ENCODE data around the gene CNPY2.
"Not testable (repeated sequence)": the region's sequence is repeated elsewhere in the genome, so short reads cannot be mapped to it uniquely, and the experiment has no call there.

The CNPY2 gene

DNA sequence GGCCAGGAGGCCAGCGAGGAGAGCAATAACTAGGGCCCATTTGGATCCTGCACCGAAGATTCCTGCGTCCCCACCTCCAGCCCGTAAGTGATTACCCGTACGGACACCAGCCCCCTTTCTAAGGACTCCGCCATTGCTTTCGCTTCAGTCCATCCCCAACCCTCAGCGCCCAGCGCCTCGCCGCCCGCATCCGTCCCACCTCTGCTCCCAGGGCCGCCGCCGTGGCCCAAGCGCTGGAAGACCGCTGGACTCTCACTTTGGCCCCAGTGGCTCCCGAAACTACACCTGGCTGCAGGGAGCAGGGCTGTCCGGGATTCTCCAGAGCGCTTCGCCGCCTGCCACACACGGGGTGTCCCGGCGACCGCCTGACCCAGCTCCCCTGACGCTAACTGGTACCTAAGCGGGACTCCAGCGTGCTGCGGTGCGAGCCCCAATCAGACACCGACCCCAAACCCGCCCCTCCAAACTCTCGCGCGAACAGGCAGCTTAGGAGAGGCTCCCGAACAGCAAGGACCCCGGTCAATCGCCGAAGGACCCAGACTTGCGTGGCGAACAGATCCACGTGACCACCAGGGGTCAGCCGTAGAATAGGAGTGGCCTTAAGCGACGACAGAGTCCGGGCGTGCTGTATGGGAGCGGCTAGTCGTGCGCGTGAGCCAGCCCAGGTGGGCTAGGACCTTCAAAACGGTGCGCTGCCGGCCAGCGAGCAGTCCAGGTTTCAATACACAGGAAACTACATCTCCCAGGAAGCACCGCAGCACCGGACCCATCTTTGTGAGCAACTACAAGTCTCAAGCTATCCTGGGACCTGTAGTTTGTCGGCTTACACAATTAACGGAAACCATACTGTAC, at the start of gene CNPY2:
CNPY2 (minus strand) TSS at position 367 of the 852 bp plus-strand sequence. CDS start 771 bp downstream, outside the sequence.
- DNase-seq (ENCODE audit: low read depth), result peak; percentile 86

- DNase-seq (ENCODE audit: low read depth), result no peak
Observed at GRCh38 chr12:56362130-56363059, 46.6 kb upstream of the CNPY2 start, which contains the start of gene APOF. Gene APOF, minus strand, starts transcription at chr12:56362857. Its CDS starts 112 bp downstream, at chr12:56362745.

DNA sequence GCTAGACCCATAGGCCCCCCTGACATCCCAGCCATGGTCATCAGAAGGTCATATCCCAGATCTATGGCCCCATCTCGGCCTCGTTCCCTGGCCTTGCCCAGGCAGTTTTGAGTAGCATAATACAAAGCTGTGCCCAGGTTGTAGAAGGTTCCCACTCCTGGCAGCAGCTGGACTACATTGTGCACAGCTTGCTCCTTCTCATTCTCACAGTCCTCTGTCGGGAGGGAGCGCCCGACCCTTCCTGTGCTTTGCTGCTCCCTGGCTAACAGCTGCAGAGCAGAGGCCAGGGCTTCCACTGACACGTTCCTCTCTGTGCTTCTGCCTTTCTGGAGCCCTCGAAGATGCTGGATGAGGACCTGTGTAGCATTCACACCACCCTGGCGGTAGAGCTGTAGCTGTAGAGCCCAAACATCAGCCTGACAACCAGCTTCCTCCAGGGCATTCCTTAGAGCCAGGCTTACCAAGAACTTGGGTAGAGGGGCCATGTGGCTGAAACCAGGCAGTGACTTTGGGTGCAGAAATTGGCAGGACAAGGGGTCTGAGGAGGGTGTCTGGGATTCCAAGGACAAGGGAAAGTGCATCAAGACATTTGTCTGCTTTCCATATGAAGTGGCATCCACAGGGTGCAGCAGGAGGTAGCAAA, 45.8 kb upstream of the CNPY2 start:
- DNase-seq (ENCODE audit: low read depth), result no peak

DNA sequence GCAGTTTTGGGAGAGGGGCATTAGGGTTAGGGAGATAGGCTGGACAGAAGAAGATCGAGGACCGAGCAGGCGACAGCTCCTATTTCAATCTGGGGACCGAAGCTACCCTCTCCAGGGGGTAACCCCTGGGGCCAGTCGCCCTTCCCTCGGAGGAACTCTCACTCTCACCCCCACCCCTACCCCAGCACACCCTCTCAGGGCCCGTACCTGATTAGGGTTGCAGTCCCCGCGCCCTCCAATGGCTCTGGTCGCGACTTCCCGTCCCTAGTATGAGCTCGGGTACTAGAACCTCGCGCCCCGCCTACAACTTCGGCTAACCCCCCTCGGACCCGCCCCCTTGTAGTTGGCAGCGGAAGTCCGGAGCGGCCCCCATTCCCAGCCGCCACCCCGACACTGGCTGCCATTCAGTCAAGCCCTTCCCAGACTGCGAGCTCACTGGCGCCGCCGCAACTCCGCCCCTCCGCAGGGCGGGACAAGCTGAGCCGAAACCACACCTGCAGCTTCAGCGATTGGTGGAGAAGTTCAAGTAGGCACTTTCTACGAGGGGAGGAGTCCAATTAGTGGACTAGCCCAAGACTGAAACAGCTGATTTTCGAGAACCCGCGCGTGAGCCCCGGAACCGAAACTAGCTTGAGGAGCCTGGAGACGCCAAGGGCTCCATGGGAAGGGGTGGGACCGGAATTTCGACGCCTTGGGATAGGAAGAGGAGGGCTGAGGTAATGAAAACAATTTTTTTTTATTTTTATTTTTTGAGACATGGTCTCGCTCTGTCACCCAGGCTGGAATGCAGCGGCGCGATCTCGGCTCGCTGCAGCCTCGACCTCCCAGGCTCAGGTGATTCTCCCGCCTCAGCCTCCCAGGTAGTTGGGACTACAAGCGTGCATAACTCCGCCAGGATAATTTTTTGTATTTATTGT, 44.3 kb upstream of the CNPY2 start, which contains the start of gene STAT2:
STAT2 (minus strand) TSS at position 257 of the 917 bp plus-strand sequence. CDS start 3,536 bp downstream, outside the sequence.
- DNase-seq (ENCODE audit: low read depth), result peak; percentile 96

DNA sequence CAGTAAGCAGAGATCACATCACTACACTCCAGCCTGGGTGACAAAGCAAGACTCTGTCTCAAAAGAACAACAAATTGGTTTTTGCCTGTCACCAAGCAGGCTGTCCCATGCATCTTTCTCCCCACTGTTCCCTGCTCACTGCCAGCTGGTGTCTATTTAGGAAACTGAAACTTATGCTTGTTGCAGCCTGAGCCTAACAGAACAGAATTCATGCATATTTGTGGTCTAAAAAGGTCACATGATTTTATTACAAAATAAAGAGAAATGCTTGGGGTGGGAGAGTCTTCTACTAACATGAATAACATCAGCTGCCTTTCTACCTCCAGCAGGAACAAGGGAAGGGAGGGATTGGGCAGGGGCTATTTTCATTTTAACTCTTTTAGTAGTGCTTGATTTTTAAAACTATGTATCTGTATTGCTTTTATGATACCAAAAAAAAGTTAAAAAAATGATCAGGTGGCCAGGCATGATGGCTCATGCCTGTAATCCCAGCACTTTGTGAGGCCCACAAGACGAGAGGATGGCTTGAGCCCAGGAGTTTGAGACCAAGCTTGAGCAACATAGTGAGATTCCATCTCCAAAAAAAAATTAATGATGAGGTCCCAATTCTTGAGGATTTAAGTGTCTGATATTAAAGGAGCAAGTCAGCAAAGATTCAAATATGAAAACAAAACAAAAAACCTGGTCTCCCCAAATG, 43.2 kb upstream of the CNPY2 start:
- no peak for DNase-seq (ENCODE audit: low read depth)

- no peak for DNase-seq (ENCODE audit: low read depth)
Observed at GRCh38 chr12:56351325-56351724, 35.5 kb upstream of the CNPY2 start.

- DNase-seq (ENCODE audit: low read depth), result no peak
Observed at GRCh38 chr12:56350662-56351061, 34.9 kb upstream of the CNPY2 start.

DNA sequence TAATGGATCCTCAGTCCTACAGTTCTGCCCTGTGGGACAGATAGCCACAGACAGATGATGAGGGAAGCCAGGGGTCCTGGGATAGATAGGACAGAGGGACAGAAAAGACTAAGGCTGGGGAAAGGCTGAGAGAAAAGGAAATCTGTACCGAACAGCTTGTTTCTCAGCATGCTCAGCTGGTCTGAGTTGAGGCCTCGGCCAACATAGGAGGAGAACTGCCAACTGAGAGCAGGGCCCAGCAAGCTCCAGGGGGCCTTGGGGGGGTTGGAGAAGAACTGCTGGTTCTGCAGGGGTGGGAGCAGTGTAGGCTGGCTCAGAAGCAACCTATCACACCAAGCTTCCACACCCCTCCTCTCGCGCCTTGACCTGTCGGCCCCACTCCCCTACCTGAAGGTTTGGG, 33.0 kb upstream of the CNPY2 start:
- DNase-seq (ENCODE audit: low read depth), result no peak

- not testable (repeated sequence) for DNase-seq (ENCODE audit: low read depth)
Observed at GRCh38 chr12:56347255-56347654, 31.5 kb upstream of the CNPY2 start.

DNA sequence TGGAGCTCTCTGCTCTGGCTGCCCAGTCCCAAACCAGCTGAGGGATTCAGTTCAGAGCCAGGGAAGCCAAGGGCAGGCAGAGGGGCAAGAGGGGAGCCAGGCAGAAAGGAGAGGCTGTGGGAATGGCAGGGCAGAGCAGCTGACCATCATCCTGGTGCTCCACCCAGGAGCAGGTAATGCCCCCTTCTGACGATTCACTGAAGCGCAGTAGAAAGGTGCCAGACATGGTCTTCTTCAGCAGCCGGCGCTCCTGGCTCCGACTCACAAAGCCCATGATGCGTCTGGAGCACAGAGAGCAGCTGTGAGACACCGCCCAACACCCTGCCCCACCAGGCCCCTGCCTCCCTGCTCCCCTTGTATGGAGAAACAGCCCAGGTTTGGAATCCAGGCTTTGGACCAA, 30.9 kb upstream of the CNPY2 start:
- DNase-seq (ENCODE audit: low read depth), result no peak

DNA sequence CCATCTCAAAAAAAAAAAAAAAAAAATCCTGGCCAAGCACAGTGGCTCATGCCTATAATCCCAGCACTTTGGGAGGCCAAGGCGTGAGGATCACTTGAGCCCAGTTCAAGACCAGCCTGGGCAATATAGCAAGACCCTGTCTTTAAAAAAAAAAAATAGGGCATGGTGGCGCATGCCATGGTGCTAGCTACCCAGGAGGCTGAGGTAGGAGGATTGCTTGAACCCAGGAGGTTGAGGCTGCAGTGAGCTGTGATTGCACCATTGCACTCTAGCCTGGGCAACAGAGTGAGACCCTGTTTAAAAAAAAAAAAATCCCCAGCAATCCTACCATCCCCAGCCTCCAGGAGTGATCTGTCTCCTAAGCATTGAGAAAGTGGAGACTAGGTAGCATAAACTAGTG, 26.5 kb upstream of the CNPY2 start:
- DNase-seq (ENCODE audit: low read depth), result not testable (repeated sequence)

DNA sequence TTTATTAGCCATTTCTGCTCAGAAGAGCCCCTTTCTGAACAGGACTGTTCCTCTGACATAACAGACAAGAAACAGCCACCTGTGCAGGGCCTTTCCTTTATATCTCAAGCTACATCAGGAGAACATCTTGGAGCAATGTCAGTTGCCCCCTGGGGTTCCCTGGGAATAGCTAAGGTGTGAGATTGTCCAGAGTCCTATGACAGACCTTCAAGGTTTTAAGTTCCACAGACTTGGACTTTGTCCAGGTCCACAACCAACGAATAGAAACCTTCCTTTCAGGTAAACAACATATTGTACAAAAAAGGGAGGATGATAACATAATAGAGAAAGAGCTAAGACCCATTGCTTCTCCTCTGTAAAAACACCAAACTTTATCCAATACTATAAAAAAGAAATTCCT, 25.8 kb upstream of the CNPY2 start:
- no peak for DNase-seq (ENCODE audit: low read depth)

DNA sequence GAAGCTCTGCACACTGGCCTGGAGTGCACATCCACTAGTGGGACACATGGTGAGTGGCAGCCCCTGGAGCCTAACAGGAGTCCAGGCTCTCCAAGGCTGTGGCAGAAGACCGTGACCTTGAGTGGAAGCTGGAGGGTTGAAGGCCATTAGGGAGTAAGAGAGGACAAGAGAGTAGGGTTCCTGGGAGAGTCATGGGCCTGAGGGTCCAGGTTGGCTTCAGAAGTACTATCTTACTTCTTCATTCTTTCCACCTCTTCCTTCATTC, 23.3 kb upstream of the CNPY2 start:
- DNase-seq (ENCODE audit: low read depth), result no peak

- peak; percentile 74 for DNase-seq (ENCODE audit: low read depth)
Observed at GRCh38 chr12:56338308-56339157, 22.7 kb upstream of the CNPY2 start, which contains the start of gene IL23A. Gene IL23A, plus strand, starts transcription at chr12:56338884. Its CDS starts 161 bp downstream, at chr12:56339045.

- DNase-seq (ENCODE audit: low read depth), result no peak
Observed at GRCh38 chr12:56337753-56338251, 22.0 kb upstream of the CNPY2 start.

GRCh38 chr12:56336361-56337167, 20.8 kb upstream of the CNPY2 start:
- DNase-seq (ENCODE audit: low read depth), result no peak

- DNase-seq (ENCODE audit: low read depth), result not testable (repeated sequence)
Observed at GRCh38 chr12:56335527-56335926, 19.7 kb upstream of the CNPY2 start.

DNA sequence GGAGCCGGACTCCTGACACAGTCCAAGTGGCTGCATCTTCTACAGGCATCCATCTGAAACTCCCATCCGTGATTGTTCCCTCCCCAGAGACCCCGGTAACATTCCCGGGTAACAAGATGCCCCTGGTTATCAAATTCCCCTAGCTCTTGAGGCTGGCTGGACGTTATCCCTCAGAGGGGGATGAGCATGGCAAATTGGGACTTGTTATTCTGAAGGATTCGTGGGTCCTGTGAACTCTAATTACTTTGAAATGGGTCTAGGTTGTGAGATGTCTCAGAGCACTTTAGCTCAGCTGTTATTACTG, 18.7 kb upstream of the CNPY2 start:
- no peak for DNase-seq (ENCODE audit: low read depth)
